Heart right ventricle (tissue), 16 donors: ENCODE data around the gene TSPAN17. TPM values are rescaled to one million over a fixed set of nuclear protein-coding genes. Genes with fewer than 3 reads are reported as not detected.

Experiments used
- ATAC-seq, 8 donors: fragments of 200-7000 bp; cut with Tn5 transposase; one replicate each; pipeline ENCODE4 v1.9.1; 2020; ENCODE audit warnings: mild to moderate bottlenecking in 8 of 8, moderate library complexity in 8 of 8, moderate number of reproducible peaks in 1 of 8
- DNase-seq, 2 donors: peaks; one replicate each; pipeline ENCODE4 v3.0.0-alpha.2; 2020
- H3K27ac ChIP-seq, 10 donors: fragments of 200-600 bp; sonication (generic) in 2 of 10; one replicate each; pipeline versions ENCODE4 v1.5.0 to v1.8.0; 2020 to 2022; ENCODE audit warnings: mild to moderate bottlenecking in 3 of 10
- H3K27me3 ChIP-seq, 7 donors: fragments of 200-600 bp; one replicate each; pipeline ENCODE4 v1.8.0; 2021 to 2022; ENCODE audit warnings: mild to moderate bottlenecking in 2 of 7
- H3K36me3 ChIP-seq, 9 donors: fragments of 200-600 bp; sonication (generic) in 1 of 9; one replicate each; pipeline versions ENCODE4 v1.5.0 to v1.8.0; 2020 to 2022; ENCODE audit warnings: mild to moderate bottlenecking in 2 of 9
- H3K4me1 ChIP-seq, 9 donors: fragments of 200-600 bp; sonication (generic) in 1 of 9; one replicate each; pipeline versions ENCODE4 v1.5.0 to v1.8.0; 2020 to 2022; ENCODE audit warnings: mild to moderate bottlenecking in 4 of 9
- H3K4me3 ChIP-seq, 10 donors: fragments of 200-600 bp; sonication (generic) in 2 of 10; one replicate each; pipeline versions ENCODE4 v1.5.0 to v1.8.0; 2020 to 2022; ENCODE audit warnings: mild to moderate bottlenecking in 7 of 10, moderate library complexity in 2 of 10
- H3K9me3 ChIP-seq, 11 donors: fragments of 200-600 bp in 10 of 11; sonication (generic) in 2 of 11; one replicate each; pipeline versions ENCODE4 v1.5.0 to v1.8.0; 2013 to 2022; ENCODE audit warnings: mild to moderate bottlenecking in 2 of 11, control low read depth in 1 of 11, moderate library complexity in 1 of 11
- CTCF ChIP-seq, 9 donors: fragments of 200-600 bp; sonication (generic) in 2 of 9; IDR thresholded peaks; one replicate each; pipeline versions ENCODE4 v1.5.0 to v1.8.0; 2021 to 2022; ENCODE audit warnings: antibody characterized with exemption in 9 of 9, mild to moderate bottlenecking in 5 of 9, moderate library complexity in 1 of 9
- WGBS, 2 donors: extraction: QIAGEN DNeasy Blood & Tissue Kit; methylation state at CpG; one replicate each; pipeline ENCODE4 v1.1.7; 2013; ENCODE audit warnings: inconsistent platforms in 1 of 2; 5-methylcytosine and 5-hydroxymethylcytosine counted together
- intact Hi-C, 10 donors: fragments of 100-400 bp; cut with DNase I; formaldehyde crosslinking; loops; one replicate each; pipeline versions ENCODE4 v1.11.1 to v1.14.2; 2022
- polyA plus RNA-seq, 2 donors: library from polyadenylated mRNA; stranded (reverse); fragments of 200-250 nt; gene quantifications; one replicate each; pipeline ENCODE4 v1.2.3, GENCODE V29; 2013
- total RNA-seq, 10 donors: library from RNA; stranded (reverse); fragmentation: NEBNext Ultra II Directional in 3 of 10; extraction: Animal tissue kit (Norgen Biotek cat#: 25700) in 3 of 10; gene quantifications; one replicate each; pipeline versions ENCODE4 v1.2.1 to v1.2.4, GENCODE V29; 2021 to 2023
- donor health status: Arrhythmogenic right ventricular cardiomyopathy.
- donor health status: ischemic (EF 13 %, LVEDD 7.1; RV severe dilation, severe dysfunction).
- donor health status: healthy with polysubstance abuse.
- donor health status: DM: no; HTN: yes; CAD: no.
- donor health status: DM: no; HTN: no; CAD: no.
- donor health status: ischemic (EF 25% LVEDD 6.9; RV normal size, moderate dysfunction).
- donor health status: ischemic (EF 25% LVEDD 5.7; RV mildly dilated, moderate dysfunction).
- donor health status: healthy.
- donor health status: DM: yes; HTN: yes; CAD: no.
- donor health status: Ischemic cardiomyopathy.
- donor health status: ischemic (EF 35%, LVEDD 5.7; RV mildly dilated, moderate dysfunction).
- donor health status: nonischemic (EF 11% LVEDD 7.7; RV severe dilation, severe dysfunction).
- donor health status: DM: yes; HTN: yes; CAD: no.
- donor health status: PGD.
- donor health status: ischemic (EF 29% LVEDD 5.4; RV normal size, mild dysfunction).
- donor health status: nonischemic (EF 23%, LVEDD 6.1; RV moderate dilation, normal function).

The TSPAN17 gene
- total and polyA plus RNA-seq, 12 donors = 13.2 to 48.3 (median 27.3) TPM

GRCh38 chr5:176632745-176633144 is 14.5 kb upstream of the TSPAN17 start:
- no peak overlapping the region for H3K4me3 ChIP-seq
- H3K27me3 ChIP-seq = peaks cover 10 to 84% (median 73%) of the 10 kb centered on the region in 7 donors
- WGBS, 2 donors = 74 to 83% methylated on average over 2 of the region's 2 CpGs
- DNase-seq = no peak
- no peaks in the 10 kb centered on the region for H3K9me3 ChIP-seq
- peaks cover 7 to 18% (median 13%) of the 10 kb centered on the region in 9 donors for H3K4me1 ChIP-seq
- no peak overlapping the region for H3K27ac ChIP-seq
- peak in 2 of 8 donors; percentile 47 to 50 for ATAC-seq
- no peak for TF ChIP-seq CTCF (IDR thresholded peaks at IDR 0.05)
- intact Hi-C loops = loop anchor here in 1 of 10 donors (10.0 kb wide), 1 partner anchor 58 kb away; no protein-coding TSS in a partner anchor
- H3K36me3 ChIP-seq = no peaks in the 10 kb centered on the region

- no peak for TF ChIP-seq CTCF (IDR thresholded peaks at IDR 0.05)
- ATAC-seq = no peak
- Histone ChIP-seq H3K4me1 (peaks cover 7 to 18% (median 13%) of the 10 kb centered on the region in 9 donors), H3K36me3 (no peaks in the 10 kb centered on the region), H3K27ac (no peak overlapping the region), H3K4me3 (no peak overlapping the region), H3K9me3 (no peaks in the 10 kb centered on the region), H3K27me3 (peaks cover 10 to 75% (median 64%) of the 10 kb centered on the region in 7 donors)
- 21 to 26% methylated on average over 6 of the region's 6 CpGs for WGBS, 2 donors
- intact Hi-C loops = loop anchor here in 1 of 10 donors (10.0 kb wide), 1 partner anchor 59 kb away; no protein-coding TSS in a partner anchor
- DNase-seq = no peak
Observed at GRCh38 chr5:176633598-176633997, 13.7 kb upstream of the TSPAN17 start.

GRCh38 chr5:176636426-176636825 is 10.9 kb upstream of the TSPAN17 start:
- TF ChIP-seq CTCF (IDR thresholded peaks at IDR 0.05) = no peak
- Histone ChIP-seq H3K9me3 (no peaks in the 10 kb centered on the region), H3K27ac (no peak overlapping the region), H3K27me3 (peaks cover 0 to 47% (median 36%) of the 10 kb centered on the region in 7 donors), H3K36me3 (no peaks in the 10 kb centered on the region), H3K4me3 (no peak overlapping the region), H3K4me1 (peaks cover 0 to 7% (median 0%) of the 10 kb centered on the region in 9 donors)
- WGBS, 2 donors = 38 to 46% methylated on average over 9 of the region's 9 CpGs
- intact Hi-C loops = loop anchor here in 1 of 10 donors (10.0 kb wide), 1 partner anchor 62 kb away; no protein-coding TSS in a partner anchor
- DNase-seq (no peak), ATAC-seq (no peak)

- H3K9me3 ChIP-seq = no peaks in the 10 kb centered on the region
- DNase-seq (no peak), ATAC-seq (no peak)
- TF ChIP-seq CTCF (IDR thresholded peaks at IDR 0.05) = no peak
- H3K4me3 ChIP-seq = no peak overlapping the region
- H3K27ac ChIP-seq = no peak overlapping the region
- WGBS, 2 donors = 49 to 54% methylated on average over 4 of the region's 4 CpGs
- peaks cover 0 to 7% (median 0%) of the 10 kb centered on the region in 9 donors for H3K4me1 ChIP-seq
- H3K27me3 ChIP-seq = peaks cover 0 to 36% (median 25%) of the 10 kb centered on the region in 7 donors
- H3K36me3 ChIP-seq = no peaks in the 10 kb centered on the region
- intact Hi-C loops = loop anchor here in 1 of 10 donors (10.0 kb wide), 1 partner anchor 63 kb away; no protein-coding TSS in a partner anchor
Observed at GRCh38 chr5:176637556-176637955, 9.7 kb upstream of the TSPAN17 start.
